HEK293 (cell line): ENCODE data around the gene PRPF18.
"Not testable (repeated sequence)": the region's sequence is repeated elsewhere in the genome, so short reads cannot be mapped to it uniquely, and the experiment has no call there.

Source experiments
- CTCF ChIP-seq: fragments of 450-650 bp; formaldehyde crosslinking; IDR thresholded peaks from 2 replicates; pipeline ENCODE4 v1.5.1; 2016; ENCODE audit warnings: missing biosample characterization, missing genetic modification characterization
- GLI2 ChIP-seq: fragments of 450-650 bp; formaldehyde crosslinking; IDR thresholded peaks from 2 replicates; pipeline ENCODE4; 2017; ENCODE audit warnings: missing biosample characterization, missing genetic modification characterization, low read depth, borderline replicate concordance
- ZNF830 ChIP-seq: fragments of 450-650 bp; IDR thresholded peaks from 2 replicates; pipeline ENCODE4 v1.5.0; 2018; ENCODE audit warnings: missing biosample characterization, missing genetic modification characterization, low read depth, mild to moderate bottlenecking, moderate library complexity

GRCh38 chr10:13537985-13538384 is 48.8 kb upstream of the PRPF18 start:
- TF ChIP-seq CTCF, ZNF830, GLI2 (tag by site-specific recombination): not testable (repeated sequence)
